Stomach smooth muscle (tissue), 2 donors: Measurements from ENCODE around the gene ORC3.

Experiments used
- H3K27ac ChIP-seq: one replicate; pipeline ENCODE4 v1.7.0; 2013; ENCODE audit warnings: mild to moderate bottlenecking, low read length, inconsistent platforms
- H3K27me3 ChIP-seq, 2 donors: one replicate each; pipeline ENCODE4 v1.7.0; 2013; ENCODE audit warnings: low read length in 2 of 2; ENCODE audit not compliant: insufficient read depth in 2 of 2, control insufficient read depth in 1 of 2
- H3K36me3 ChIP-seq, 2 donors: one replicate each; pipeline ENCODE4 v1.7.0; 2013; ENCODE audit warnings: low read length in 2 of 2; ENCODE audit not compliant: control insufficient read depth in 2 of 2, insufficient read depth in 2 of 2
- H3K4me1 ChIP-seq: one replicate; pipeline ENCODE4 v1.7.0; 2013; ENCODE audit warnings: low read length; ENCODE audit not compliant: control insufficient read depth, insufficient read depth
- H3K4me3 ChIP-seq, 2 donors: one replicate each; pipeline ENCODE4 v1.7.0; 2013; ENCODE audit warnings: low read length in 2 of 2
- H3K9ac ChIP-seq, 2 donors: one replicate each; pipeline ENCODE4 v1.7.0; 2013; ENCODE audit warnings: low read length in 2 of 2, mild to moderate bottlenecking in 1 of 2
- H3K9me3 ChIP-seq, 2 donors: one replicate each; pipeline ENCODE4 v1.7.0; 2013; ENCODE audit warnings: low read length in 2 of 2; ENCODE audit not compliant: control insufficient read depth in 2 of 2
- donor health status: healthy.
- donor health status: Pancreatic carcinoma.

The ORC3 gene

DNA sequence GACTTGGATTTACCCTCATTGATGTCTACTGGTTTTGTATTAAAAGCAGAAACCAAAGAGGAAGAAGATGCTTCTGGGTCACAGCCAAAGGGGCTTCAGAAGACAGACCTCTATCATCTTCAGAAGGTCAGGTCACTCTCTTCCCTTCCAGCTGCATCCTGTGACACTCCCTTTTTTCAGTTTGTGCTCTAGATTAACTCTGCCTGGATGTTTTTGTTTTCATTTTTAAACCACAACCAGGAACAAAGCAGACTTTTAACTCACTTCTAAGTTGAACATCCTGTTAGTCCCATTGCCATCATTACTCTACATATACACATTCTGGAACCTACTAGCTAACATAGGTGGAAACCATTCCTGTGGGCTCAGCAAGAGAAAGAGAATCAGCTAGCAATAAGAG lies 66.9 kb downstream of the ORC3 start:
- peaks cover 0 to 6% of the 10 kb centered on the region in 2 donors for H3K36me3 ChIP-seq
- H3K4me1 ChIP-seq = peaks cover 10% of the 10 kb centered on the region
- no peaks in the 10 kb centered on the region for H3K27me3 ChIP-seq
- H3K27ac ChIP-seq = no peak overlapping the region
- no peak overlapping the region for H3K9ac ChIP-seq
- no peak overlapping the region for H3K4me3 ChIP-seq
- no peaks in the 10 kb centered on the region for H3K9me3 ChIP-seq

DNA sequence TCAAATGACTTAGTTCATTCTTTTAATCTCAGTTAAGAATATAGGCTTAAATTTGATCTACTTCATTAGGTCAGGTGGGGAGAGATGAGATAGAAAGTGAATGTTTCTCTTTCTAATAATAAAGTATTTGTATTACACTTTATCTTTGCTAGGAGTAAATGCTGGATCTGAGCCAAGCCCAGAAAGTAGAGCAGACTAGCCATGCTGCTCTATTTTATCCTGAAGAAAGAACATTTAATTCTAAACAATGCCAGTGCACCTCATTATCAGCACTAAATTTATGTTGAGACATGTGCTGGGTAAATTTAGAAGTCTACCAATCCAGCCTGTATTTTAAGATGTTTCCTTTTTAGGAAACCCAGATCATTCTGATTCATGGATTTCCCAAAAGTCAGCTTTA lies 68.6 kb downstream of the ORC3 start:
- H3K4me1 ChIP-seq = peaks cover 16% of the 10 kb centered on the region
- no peaks in the 10 kb centered on the region for H3K9me3 ChIP-seq
- H3K36me3 ChIP-seq = peaks cover 0 to 6% of the 10 kb centered on the region in 2 donors
- H3K27me3 ChIP-seq = no peaks in the 10 kb centered on the region
- no peak overlapping the region for H3K27ac ChIP-seq
- H3K4me3 ChIP-seq = no peak overlapping the region
- H3K9ac ChIP-seq = no peak overlapping the region

DNA sequence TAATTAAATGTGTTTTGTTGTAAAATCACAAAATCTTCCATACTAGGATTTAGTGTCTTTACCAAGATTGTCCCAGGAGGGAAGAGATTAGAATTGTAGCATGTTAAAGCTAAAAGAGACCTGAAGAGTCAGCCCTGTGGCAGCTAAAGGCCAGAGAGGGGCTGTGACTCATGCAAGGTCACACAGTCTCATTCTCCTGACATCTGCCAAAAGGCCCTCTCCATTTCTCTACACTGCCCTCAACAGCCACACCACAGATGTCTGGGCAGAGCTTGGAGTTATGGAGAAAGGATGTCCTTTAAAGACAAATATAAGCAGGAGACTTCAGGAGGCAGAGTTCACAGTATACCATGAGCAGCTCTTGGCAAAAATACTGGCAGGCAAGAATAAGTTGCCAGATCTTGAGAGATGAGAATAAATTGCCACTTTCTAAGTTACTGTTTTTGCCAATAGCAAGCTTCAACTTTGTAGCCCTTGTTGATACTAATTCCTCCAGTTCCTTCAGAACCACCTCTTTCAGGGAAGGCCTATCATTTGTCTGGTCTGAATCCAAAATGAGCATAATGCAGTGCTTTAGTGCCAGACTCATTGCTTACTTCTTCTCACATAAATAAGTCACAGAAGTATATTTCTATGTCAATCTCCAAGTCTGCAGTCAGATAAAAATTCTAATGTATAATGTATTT lies 70.4 kb downstream of the ORC3 start:
- Histone ChIP-seq H3K36me3 (peaks cover 0 to 3% of the 10 kb centered on the region in 2 donors), H3K9me3 (no peaks in the 10 kb centered on the region), H3K4me3 (no peak overlapping the region), H3K27me3 (no peaks in the 10 kb centered on the region), H3K27ac (no peak overlapping the region), H3K4me1 (peaks cover 16% of the 10 kb centered on the region), H3K9ac (no peak overlapping the region)

DNA sequence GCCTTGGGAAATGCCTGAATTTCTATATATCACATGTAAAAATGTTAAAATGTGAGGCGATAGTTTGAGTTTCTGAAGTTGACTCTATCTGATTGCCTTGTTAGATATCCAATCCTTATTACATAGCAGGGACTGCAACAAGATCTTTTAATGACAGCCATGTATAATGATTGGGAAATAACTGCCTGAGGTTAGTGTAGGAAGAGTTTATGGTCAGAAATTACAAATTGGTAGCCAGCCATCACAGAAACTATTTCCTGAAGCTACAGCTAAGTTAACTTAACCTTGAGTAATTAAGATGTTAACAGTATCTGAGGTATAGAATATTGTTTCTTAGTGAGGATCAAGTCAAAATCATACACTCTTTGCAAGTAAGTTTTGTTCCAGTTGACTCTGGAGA lies 71.1 kb downstream of the ORC3 start:
- no peaks in the 10 kb centered on the region for H3K9me3 ChIP-seq

DNA sequence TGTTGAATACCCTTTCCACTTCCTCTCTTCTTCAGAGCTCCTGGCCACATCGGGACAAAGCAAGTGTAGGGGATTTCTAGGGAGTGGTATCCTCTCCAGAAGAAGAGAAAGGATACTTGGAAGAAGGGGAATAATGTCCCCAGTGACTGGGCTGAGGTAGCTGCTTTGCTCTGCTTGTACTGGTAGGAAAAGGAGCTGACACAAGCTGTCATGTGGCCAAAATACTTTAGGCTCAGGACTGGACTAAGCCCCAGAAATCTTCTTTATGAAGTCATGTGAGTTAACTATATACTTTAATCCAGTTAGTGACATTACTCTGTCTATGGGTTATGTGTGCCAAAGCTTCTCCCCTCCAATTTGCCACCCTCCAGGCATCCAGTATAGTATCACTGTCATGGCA lies 71.6 kb downstream of the ORC3 start:
- no peak overlapping the region for H3K9ac ChIP-seq
- peaks cover 16% of the 10 kb centered on the region for H3K4me1 ChIP-seq
- no peaks in the 10 kb centered on the region for H3K9me3 ChIP-seq
- peaks cover 0 to 3% of the 10 kb centered on the region in 2 donors for H3K36me3 ChIP-seq
- peak overlapping the region; percentile 13 for H3K27ac ChIP-seq
- no peaks in the 10 kb centered on the region for H3K27me3 ChIP-seq
- no peak overlapping the region for H3K4me3 ChIP-seq

More for the DNA sequence above, 71.1 kb downstream of the ORC3 start:
- Histone ChIP-seq H3K4me3 (no peak overlapping the region), H3K9ac (no peak overlapping the region), H3K27ac (peak overlapping the region; percentile 13), H3K4me1 (peaks cover 16% of the 10 kb centered on the region), H3K36me3 (peaks cover 0 to 3% of the 10 kb centered on the region in 2 donors), H3K27me3 (no peaks in the 10 kb centered on the region)

DNA sequence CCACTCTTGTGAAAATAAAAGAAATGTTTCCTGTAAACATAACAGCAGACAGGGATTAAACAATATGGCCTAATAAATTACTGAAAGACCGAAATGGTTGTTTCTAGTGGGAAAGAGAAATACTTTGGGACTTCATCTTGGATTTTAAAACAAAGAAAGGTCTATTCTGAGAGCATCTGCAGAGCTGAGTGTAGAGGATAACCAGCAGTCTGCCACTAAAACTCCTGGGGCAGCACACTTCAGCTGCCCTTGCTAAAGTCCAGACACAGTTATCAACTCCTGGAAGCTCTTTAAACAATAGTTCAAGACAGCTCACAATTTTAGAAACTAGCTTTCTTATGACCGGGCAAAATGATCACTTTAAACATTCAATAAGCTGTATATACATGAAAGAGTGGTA lies 73.5 kb downstream of the ORC3 start:
- H3K9ac ChIP-seq = no peak overlapping the region
- H3K4me1 ChIP-seq = peaks cover 16% of the 10 kb centered on the region
- no peaks in the 10 kb centered on the region for H3K9me3 ChIP-seq
- H3K27ac ChIP-seq = no peak overlapping the region
- H3K27me3 ChIP-seq = no peaks in the 10 kb centered on the region
- peaks cover 0 to 3% of the 10 kb centered on the region in 2 donors for H3K36me3 ChIP-seq
- H3K4me3 ChIP-seq = no peak overlapping the region

DNA sequence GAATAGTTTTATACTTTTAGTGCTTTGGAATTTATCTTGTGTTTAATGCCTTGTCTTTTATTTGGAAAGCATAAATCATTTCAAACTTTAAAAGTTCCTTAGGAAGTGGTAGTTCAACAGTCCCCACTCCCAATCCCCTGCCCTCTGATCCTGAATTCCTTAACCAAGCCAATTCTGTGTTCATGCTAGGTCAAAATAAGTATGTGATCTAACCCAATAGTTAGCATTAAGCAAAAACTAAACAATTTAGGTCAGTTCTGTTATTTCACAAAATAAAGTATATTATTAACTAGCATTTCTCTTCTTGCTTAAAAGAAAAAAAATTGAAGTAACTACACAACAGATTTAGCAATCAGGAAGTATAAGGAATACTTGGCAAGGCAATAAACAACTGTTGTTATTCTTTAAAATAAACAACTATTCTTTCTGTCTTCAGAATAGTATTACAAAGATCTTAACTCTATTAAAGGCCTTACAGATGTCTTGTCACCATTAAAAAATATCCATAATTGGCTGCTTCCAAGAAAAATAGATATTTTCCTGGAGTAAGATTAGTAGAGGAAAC lies 75.1 kb downstream of the ORC3 start:
- Histone ChIP-seq H3K9me3 (no peaks in the 10 kb centered on the region), H3K4me1 (peaks cover 13% of the 10 kb centered on the region), H3K9ac (no peak overlapping the region), H3K4me3 (no peak overlapping the region), H3K36me3 (peaks cover 0 to 6% of the 10 kb centered on the region in 2 donors), H3K27ac (no peak overlapping the region), H3K27me3 (no peaks in the 10 kb centered on the region)

DNA sequence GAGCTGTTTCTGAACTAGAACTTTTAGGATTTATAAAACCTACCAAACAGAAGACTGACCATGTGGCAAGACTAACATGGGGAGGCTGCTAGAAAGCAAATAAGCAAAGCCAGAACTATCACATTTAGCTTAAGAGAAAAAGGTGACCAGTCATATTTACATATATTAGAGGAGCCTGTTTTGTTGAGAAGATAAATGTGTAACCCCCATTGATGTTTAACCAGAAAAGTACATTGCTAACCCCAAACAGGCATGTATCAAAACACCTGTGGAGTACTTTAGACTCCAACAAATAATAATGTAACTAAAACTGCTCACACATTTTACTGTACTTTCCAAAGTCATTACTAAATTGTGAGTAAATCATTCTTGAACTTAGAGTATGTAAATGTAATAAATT lies 77.1 kb downstream of the ORC3 start:
- Histone ChIP-seq H3K9ac (no peak overlapping the region), H3K4me1 (peaks cover 5% of the 10 kb centered on the region), H3K27me3 (no peaks in the 10 kb centered on the region), H3K9me3 (no peaks in the 10 kb centered on the region), H3K4me3 (no peak overlapping the region), H3K27ac (no peak overlapping the region), H3K36me3 (peaks cover 0 to 10% of the 10 kb centered on the region in 2 donors)

DNA sequence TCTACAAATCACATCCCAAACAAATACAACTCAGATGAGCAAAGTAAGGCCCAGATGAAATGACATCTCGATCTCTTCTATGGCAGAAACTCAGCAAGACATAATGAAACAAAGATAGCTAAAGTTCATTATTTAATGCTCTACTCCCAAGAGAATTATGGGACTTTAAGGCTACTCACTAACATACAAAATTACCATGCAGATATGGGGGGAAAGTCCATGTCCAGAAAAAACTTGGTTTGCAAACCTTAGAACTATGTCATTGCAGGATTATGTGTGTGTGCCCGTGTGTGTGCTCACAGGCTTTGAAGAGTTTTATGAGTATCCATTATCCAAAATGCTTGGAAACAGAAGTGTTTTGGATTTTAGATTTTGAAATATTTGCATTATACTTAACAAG lies 78.1 kb downstream of the ORC3 start:
- H3K4me3 ChIP-seq = no peak overlapping the region
- H3K36me3 ChIP-seq = peaks cover 0 to 14% of the 10 kb centered on the region in 2 donors
- H3K9ac ChIP-seq = no peak overlapping the region
- no peak overlapping the region for H3K27ac ChIP-seq
- H3K9me3 ChIP-seq = no peaks in the 10 kb centered on the region
- no peaks in the 10 kb centered on the region for H3K27me3 ChIP-seq
- H3K4me1 ChIP-seq = peaks cover 2% of the 10 kb centered on the region

DNA sequence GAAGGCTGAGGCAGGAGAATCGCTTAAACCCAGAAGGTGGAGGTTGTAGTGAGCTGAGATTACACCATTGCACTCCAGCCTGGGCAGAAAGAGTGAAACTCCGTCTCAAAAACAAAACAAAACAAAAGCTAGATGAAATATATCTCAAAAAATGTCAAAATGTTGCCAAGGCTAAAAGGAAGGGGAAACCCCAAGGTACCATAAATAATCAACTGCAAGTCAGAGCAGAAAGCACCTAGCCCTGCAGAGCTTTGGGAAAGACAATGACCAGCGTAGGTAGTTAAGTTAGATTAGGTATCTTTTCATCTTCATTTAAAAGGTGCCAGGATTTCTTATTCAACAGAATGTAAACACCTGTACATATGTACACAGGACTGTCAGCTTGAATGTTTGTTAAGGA lies 79.1 kb downstream of the ORC3 start:
- Histone ChIP-seq H3K36me3 (peaks cover 0 to 17% of the 10 kb centered on the region in 2 donors), H3K9ac (no peak overlapping the region), H3K4me1 (no peaks in the 10 kb centered on the region), H3K4me3 (no peak overlapping the region), H3K9me3 (no peaks in the 10 kb centered on the region), H3K27ac (no peak overlapping the region), H3K27me3 (no peaks in the 10 kb centered on the region)

DNA sequence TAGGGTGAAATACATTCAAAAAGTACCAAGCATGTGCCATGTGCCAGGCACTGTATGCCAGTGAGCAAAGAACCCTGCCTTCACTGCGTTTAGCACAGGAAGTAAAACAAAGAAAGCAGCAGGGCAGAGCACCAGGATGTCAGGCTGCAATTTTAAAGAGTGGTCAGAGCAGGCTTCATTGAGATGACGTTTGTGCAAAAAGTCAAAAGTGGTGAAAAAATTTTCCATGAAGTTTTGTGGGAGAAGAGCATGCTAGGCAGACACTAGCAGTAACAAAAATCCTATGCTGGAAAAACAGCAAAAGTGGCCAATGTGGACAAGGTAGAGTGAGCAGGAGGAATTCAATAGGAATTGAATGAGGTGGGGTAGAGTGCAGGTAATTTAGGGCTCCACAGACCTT lies 80.8 kb downstream of the ORC3 start:
- no peak overlapping the region for H3K27ac ChIP-seq

More for the DNA sequence above, 80.8 kb downstream of the ORC3 start:
- Histone ChIP-seq H3K36me3 (peaks cover 8 to 21% of the 10 kb centered on the region in 2 donors), H3K4me1 (no peaks in the 10 kb centered on the region), H3K27me3 (no peaks in the 10 kb centered on the region), H3K9me3 (no peaks in the 10 kb centered on the region), H3K9ac (no peak overlapping the region), H3K4me3 (no peak overlapping the region)
